HEK293 (cell line): Measurements from ENCODE around the gene MYOG.

Source experiments
- CTCF ChIA-PET: fragments of 350-600 bp; formaldehyde crosslinking; extraction: SDS; loops from one replicate; lab custom pipeline; 2021; ENCODE audit warnings: antibody characterized with exemption; lab: Yijun Ruan, JAX
- POLR2A ChIA-PET: fragments of 300-600 bp; formaldehyde crosslinking; extraction: SDS; loops from one replicate; lab custom pipeline; 2020; ENCODE audit warnings: antibody characterized with exemption, inconsistent platforms; lab: Yijun Ruan, JAX
- H3K27ac ChIP-seq: fragments of 200-500 bp; sonication (Bioruptor generic); 2 replicates; pipeline ENCODE4 v1.5.1; 2014; ENCODE audit warnings: low read depth, low read length, control low read depth, inconsistent platforms; ENCODE audit errors: extremely low read depth
- H3K36me3 ChIP-seq, 2 experiments: fragments of 200-500 bp in 1 of 2; sonication (Bioruptor generic) in 1 of 2; 1 replicate in 1 of 2; 2 replicates in 1 of 2; pipeline ENCODE4 v1.5.1; 2014 to 2017; ENCODE audit warnings: inconsistent platforms in 2 of 2, low read length in 2 of 2; ENCODE audit not compliant: control insufficient read depth in 2 of 2, insufficient read depth in 1 of 2
- H3K4me1 ChIP-seq: fragments of 200-500 bp; sonication (Bioruptor generic); 2 replicates; pipeline ENCODE4 v1.5.1; 2014; ENCODE audit warnings: mild to moderate bottlenecking, low read length, inconsistent platforms; ENCODE audit not compliant: control insufficient read depth, insufficient read depth
- H3K4me3 ChIP-seq: 2 replicates; pipeline ENCODE4 v1.5.1; 2011; ENCODE audit warnings: low read depth, mild to moderate bottlenecking, control low read depth, low read length, moderate library complexity
- H3K9me3 ChIP-seq: fragments of 200-500 bp; sonication (Bioruptor generic); 2 replicates; pipeline ENCODE4 v1.5.1; 2014; ENCODE audit warnings: low read depth, low read length, inconsistent platforms; ENCODE audit not compliant: control insufficient read depth, insufficient read depth
- BCL11B ChIP-seq: fragments of 450-650 bp; formaldehyde crosslinking; IDR thresholded peaks from 2 replicates; pipeline ENCODE4 v1.5.1; 2016; ENCODE audit warnings: low read depth, missing biosample characterization, missing genetic modification characterization
- PRDM6 ChIP-seq: fragments of 450-650 bp; formaldehyde crosslinking; IDR thresholded peaks from 2 replicates; pipeline ENCODE4 v1.5.1; 2017; ENCODE audit warnings: missing biosample characterization, missing genetic modification characterization
- ZBTB48 ChIP-seq: fragments of 450-650 bp; formaldehyde crosslinking; IDR thresholded peaks from 2 replicates; pipeline ENCODE4 v1.5.1; 2016; ENCODE audit warnings: missing biosample characterization, missing genetic modification characterization
- ZNF785 ChIP-seq: fragments of 450-650 bp; formaldehyde crosslinking; IDR thresholded peaks from 2 replicates; pipeline ENCODE4 v1.5.1; 2016; ENCODE audit warnings: missing biosample characterization, missing genetic modification characterization

MYOG gene

GRCh38 chr1:203033287-203033686 lies 52.5 kb downstream of the MYOG start:
- ChIA-PET POLR2A (no interaction called here), CTCF (interaction anchor here (0.7 to 23.3 kb wide), 4 partner anchors 11 to 234 kb away, joined by 3 to 526 read pairs (median 148); no protein-coding TSS in a partner anchor)
- no peaks in the 10 kb centered on the region for H3K4me1 ChIP-seq
- H3K36me3 ChIP-seq, result no peaks in the 10 kb centered on the region
- H3K9me3 ChIP-seq, result no peaks in the 10 kb centered on the region
- TF ChIP-seq ZNF785 (tag by site-specific recombination), result no peak
- TF ChIP-seq PRDM6, result no peak
- TF ChIP-seq ZBTB48 (tag by site-specific recombination), result no peak
- TF ChIP-seq BCL11B (tag by site-specific recombination), result no peak
- H3K27ac ChIP-seq, result no peak overlapping the region
- H3K4me3 ChIP-seq, result no peak overlapping the region
